Measurements from ENCODE around the gene VSX1.

The VSX1 gene

GRCh38 chr20:25054096-25054820 lies 27.7 kb downstream of the VSX1 start:
- no peak for DNase-seq (ENCODE audit: low read depth in 2 of 2, low spot score in 1 of 2)

GRCh38 chr20:25053255-25054031 lies 28.5 kb downstream of the VSX1 start:
- DNase-seq (ENCODE audit: low read depth in 2 of 2, low spot score in 1 of 2) = no peak

GRCh38 chr20:25052255-25053194 lies 29.4 kb downstream of the VSX1 start:
- no peak for DNase-seq (ENCODE audit: low read depth in 2 of 2, low spot score in 1 of 2)

GRCh38 chr20:25051386-25052155 lies 30.4 kb downstream of the VSX1 start:
- DNase-seq (ENCODE audit: low read depth in 2 of 2, low spot score in 1 of 2) = no peak

- no peak for DNase-seq (ENCODE audit: low read depth in 2 of 2, low spot score in 1 of 2)
Measured at GRCh38 chr20:25050501-25051350, 31.2 kb downstream of the VSX1 start.

DNA sequence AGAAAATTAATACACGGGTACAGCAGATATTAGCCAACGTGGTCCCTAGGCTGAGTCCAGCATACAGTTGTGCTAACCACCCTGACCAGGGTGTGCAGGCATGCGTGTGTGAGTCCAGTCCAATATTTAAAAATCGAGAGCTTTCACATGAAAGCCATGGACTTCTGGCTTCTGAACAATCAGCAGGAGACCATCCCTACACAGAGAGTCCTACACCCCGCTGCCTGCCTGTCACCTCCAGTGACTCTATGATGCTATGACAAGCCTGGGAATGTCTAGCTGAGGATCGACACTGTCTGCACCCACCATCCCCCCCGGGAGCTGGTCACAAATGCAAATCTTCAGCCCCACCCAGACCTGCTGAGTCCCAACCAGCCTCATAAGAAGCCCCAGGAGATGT lies 31.9 kb downstream of the VSX1 start:
- no peak for DNase-seq (ENCODE audit: low read depth in 2 of 2, low spot score in 1 of 2)

DNA sequence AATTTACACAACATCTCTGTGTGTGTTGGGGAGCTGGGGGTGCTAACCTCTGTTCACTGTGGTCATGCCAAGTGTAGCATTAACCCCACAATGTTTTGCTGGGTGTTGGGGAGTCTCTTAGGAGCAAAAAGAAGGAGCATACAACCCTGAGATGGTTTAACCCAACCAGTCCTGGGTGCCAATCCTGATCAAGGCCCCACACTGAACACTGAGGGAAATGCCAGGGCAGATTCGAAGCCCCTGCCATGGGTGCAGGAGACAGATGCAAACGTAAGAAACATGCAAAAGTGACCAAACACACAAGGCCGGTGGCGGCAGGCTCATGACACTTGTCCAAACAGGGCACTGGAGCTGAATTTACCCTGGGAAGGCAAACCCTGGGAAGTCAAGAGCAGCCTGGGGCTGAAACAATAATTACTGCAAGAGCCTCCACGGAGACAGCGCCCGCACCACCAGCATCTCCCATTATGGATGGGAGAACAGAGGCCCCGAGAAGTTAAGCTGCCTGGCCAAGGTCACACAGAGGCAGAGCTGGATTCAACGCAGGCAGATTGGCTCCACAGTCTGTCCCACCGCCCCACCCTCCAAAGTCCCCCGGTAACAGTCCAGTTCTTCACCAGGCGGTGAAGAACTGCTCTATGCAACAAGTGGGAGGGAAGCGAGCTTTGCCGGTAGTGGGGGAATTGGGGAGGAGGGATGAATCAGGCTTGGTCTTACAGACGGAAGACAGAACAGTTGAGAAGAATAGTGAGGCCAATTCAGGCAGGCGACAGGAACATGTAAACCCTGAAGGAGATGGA lies 32.5 kb downstream of the VSX1 start:
- no peak for DNase-seq (ENCODE audit: low read depth in 2 of 2, low spot score in 1 of 2)

DNA sequence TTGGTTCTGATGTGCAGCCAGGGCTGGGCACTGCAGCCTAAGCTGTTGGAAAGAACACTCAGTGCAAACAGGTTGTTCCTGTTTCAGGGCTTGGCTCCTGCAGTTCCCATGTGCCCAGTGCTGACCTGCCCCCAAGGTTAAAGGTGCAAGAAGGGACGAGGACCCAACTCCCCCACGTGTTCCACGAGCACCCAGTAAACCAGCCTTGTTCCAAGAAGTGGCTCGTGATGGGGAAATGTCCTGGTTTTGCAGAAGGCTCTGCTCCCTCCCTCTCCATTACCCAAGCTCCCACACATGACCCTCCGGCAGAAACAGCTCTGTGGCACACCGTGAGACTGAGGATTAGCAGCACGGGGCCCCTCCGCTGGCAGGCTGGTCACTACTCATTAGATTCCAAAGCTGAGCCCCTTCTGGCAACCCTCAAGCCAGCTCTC lies 33.4 kb downstream of the VSX1 start:
- DNase-seq (ENCODE audit: low read depth in 2 of 2, low spot score in 1 of 2) = no peak

GRCh38 chr20:25047766-25048165 lies 34.2 kb downstream of the VSX1 start:
- no peak for DNase-seq (ENCODE audit: low read depth in 2 of 2, low spot score in 1 of 2)

DNA sequence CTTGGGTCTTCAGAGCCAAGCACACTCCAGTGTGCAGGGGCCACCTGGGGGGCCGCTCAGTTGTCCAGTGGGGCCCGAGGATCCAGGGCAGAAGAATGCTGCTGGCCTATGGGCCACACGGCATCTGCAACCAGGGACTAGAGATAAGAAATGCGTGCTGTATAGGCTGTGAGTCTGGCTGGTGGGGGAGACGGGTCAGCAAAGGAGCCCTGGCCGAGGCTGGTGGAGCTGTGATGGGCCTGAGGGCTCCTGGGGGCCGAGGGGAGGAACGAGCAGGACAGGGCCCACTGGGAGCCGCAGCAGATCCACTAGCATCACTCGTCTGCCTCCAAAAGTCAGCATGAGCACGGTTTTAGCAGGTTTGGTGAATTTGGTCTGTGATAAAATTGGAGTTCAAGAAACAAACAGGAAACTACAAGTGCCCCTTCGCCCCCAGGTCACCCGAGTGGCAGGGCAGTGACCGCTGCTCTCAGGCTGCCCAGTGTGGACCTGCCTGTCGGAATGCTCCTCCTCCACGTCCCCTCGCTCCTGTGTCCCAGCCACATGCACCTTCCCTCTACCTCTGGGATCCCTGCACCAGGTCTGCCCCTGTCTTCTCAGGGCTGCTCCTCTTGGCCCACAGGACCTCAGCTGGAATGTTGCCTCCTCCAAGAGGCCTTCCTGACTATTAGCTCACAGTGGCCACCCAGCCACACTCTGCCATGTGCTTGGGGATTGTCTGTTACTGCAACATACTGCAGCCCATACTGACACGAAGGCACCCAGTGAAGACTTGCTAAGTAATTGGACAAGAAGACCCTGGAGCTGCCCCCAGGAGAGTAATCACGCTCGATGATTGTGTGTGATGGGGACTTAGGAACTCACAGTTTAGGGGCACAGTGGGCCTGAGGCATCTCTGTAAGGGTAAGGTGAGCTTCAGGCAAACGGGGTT lies 34.9 kb downstream of the VSX1 start:
- DNase-seq (ENCODE audit: low read depth in 2 of 2, low spot score in 1 of 2) = no peak

DNA sequence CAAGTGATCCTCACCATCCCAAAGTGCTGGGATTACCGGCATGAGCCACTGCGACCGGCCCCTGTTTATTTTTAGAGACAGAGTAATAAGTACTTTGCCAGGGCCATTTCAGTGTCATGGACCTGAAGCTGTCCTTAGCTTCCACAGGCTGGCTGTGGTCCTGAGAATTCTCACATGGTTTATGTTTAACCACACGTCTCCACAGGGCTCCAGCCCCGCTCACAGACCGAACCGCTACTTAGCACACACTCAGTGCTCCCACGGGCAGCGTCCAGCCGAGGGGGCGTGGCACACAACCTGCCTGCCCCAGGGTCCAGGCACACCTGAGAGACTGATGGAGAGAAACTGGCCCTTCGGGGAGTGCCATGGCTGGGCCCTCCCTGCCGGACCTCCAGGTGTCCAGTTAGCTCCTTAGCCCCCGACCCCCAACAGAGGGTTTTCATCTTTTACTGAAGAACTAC lies 35.7 kb downstream of the VSX1 start:
- DNase-seq (ENCODE audit: low read depth in 2 of 2, low spot score in 1 of 2) = no peak

DNA sequence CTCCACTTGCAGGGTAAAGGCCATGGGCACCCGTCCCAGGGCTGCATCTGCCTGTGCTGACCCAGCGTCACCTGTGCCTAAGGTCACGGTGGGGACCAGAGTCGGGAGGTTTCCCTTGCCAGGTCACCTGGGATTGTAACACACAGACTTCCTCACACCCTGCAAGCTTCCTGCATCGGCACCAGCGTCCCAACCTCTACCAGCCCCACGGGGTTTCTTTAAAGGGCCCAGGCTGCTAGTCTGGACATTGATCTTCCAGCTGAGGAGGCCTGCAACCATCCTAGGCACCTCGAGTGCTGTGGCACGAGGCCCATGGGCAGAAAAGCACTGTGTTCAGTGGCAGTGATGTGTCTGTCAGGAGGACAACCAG lies 36.6 kb downstream of the VSX1 start:
- DNase-seq (ENCODE audit: low read depth in 2 of 2, low spot score in 1 of 2) = no peak

DNA sequence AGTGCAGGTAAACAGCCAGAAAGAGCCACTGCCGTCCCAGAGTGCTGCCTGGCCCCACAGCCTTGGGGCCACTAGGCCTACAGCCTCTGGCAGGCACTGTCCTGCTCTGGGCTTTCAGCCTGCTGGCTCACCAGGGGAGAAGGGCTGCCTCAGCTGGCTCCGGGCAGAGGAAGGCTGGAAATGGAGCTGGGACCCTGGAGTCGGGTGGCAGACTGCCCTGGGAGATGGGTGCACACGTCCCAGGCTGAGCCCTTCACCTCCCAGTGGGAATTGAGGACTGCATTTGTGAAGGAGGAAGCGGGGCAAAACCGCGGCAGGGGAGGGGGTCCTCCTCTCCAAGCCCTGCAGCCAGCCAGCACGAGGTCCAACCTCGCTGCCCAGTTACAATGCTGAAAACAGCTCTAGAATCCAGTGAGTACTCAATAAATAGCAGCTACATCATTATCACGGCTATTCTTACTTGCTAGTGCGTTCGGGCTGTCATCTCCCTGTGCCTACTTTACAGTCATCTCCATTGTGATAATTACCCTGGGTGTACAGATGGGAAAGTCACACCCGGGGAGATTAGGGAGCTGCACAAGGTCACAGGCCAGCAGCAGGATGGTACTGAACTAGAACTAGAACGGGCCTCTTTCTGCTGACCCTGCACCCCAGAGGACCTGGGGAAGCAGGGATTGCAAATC lies 37.1 kb downstream of the VSX1 start:
- no peak for DNase-seq (ENCODE audit: low read depth in 2 of 2, low spot score in 1 of 2)

DNA sequence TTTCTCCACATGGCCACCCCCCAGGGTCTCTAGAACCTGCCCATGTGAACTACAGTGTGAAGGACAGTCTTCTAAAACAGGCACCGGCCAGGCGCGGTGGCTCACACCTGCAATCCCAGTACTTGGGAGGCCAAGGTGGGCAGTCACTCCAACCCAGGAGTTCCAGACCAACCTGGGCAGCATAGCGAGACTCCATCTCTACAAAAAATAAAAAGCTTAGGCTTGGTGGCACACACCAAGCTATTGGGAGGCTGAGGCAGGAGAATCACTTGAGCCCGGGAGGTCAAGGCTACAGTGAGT lies 37.7 kb downstream of the VSX1 start:
- no peak for DNase-seq (ENCODE audit: low read depth in 2 of 2, low spot score in 1 of 2)

GRCh38 chr20:25043499-25044260 lies 38.3 kb downstream of the VSX1 start:
- no peak for DNase-seq (ENCODE audit: low read depth in 2 of 2, low spot score in 1 of 2)

- no peak for DNase-seq (ENCODE audit: low read depth in 2 of 2, low spot score in 1 of 2)
Measured at GRCh38 chr20:25042531-25043498, 39.1 kb downstream of the VSX1 start.

All from stimulated activated CD8-positive, alpha-beta memory T cell treated with anti-CD3 and anti-CD28 coated beads, Interleukin-4, amount 100 ng/mL, for 4 hours (primary cell).